ENCODE data around the gene LNX1. TPM values are rescaled to one million over a fixed set of nuclear protein-coding genes. Genes with fewer than 3 reads are reported as not detected.

LNX1 gene
- total and polyA plus RNA-seq, 9 donors: 0.35 to 4.4 (median 1.5) TPM

DNA sequence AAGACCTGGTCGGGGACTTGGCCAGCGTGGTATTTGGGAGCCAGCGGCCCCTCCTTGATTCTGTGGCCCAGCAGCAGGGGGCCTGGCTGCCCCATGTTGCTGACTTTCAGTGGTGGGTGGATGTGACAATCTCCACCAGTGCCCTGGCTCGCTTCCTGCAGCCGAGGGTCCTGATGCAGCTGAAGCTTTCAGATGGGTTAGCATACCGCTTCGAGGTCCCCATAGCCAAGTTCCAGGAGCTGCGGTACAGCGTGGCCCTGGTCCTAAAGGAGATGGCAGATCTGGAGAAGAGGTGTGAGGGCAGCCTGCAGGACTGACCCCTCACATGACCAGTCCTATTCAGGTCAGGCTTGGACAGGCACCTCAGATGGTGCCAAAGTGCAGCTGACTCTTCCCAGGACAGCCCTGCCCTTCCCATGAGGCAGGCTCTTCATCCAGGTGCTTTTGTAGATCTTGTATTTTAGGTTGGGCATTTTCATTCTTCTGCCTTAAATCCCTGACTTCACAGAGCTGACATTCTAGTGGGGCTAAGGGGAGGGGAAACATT is 15.1 kb downstream of the LNX1 start:
- Histone ChIP-seq H3K4me1 (ENCODE audit: insufficient read depth) (peaks cover 6% of the 10 kb centered on the region), H3K27ac (no peak overlapping the region), H3K9me3 (no peaks in the 10 kb centered on the region), H3K27me3 (no peaks in the 10 kb centered on the region), H3K36me3 (no peaks in the 10 kb centered on the region), H3K4me3 (no peak overlapping the region)
- intact Hi-C loops (cut with DNase I): no loop called here
- TF ChIP-seq EP300 (IDR thresholded peaks at IDR 0.05): no peak
- TF ChIP-seq, protein P1, sequence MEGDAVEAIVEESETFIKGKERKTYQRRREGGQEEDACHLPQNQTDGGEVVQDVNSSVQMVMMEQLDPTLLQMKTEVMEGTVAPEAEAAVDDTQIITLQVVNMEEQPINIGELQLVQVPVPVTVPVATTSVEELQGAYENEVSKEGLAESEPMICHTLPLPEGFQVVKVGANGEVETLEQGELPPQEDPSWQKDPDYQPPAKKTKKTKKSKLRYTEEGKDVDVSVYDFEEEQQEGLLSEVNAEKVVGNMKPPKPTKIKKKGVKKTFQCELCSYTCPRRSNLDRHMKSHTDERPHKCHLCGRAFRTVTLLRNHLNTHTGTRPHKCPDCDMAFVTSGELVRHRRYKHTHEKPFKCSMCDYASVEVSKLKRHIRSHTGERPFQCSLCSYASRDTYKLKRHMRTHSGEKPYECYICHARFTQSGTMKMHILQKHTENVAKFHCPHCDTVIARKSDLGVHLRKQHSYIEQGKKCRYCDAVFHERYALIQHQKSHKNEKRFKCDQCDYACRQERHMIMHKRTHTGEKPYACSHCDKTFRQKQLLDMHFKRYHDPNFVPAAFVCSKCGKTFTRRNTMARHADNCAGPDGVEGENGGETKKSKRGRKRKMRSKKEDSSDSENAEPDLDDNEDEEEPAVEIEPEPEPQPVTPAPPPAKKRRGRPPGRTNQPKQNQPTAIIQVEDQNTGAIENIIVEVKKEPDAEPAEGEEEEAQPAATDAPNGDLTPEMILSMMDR (IDR thresholded peaks at IDR 0.05): no peak
- no peak for TF ChIP-seq POLR2A (IDR thresholded peaks at IDR 0.05)
- DNase-seq: no peak
- WGBS, 3 donors: 74 to 94% (median 82%) methylated on average over 9 of the region's 9 CpGs

GRCh38 chr4:53575552-53575951 is 15.7 kb downstream of the LNX1 start:
- H3K27ac ChIP-seq: no peak overlapping the region
- WGBS, 3 donors: 91 to 100% (median 92%) methylated on average over 4 of the region's 4 CpGs
- no peaks in the 10 kb centered on the region for H3K27me3 ChIP-seq

DNA sequence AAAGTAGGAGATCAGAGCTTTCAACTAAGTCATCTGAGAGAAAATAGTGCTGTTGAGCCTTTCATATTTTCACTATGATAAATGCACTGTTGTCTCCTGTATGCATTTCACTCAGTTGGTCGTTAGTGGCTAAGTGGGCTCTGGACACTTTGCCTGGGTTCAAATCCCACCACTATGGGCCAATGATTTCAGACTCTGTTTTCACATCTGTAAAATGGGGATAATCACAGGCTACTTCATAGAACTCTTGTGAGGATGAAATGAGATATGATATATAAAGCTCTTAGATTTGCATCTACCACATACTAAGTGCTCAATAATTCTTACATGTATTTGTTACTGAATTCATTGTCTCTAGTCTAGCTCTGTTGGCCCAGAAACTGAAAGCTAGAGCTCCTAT is 16.8 kb downstream of the LNX1 start:
- H3K36me3 ChIP-seq: no peaks in the 10 kb centered on the region
- no peaks in the 10 kb centered on the region for H3K9me3 ChIP-seq
- TF ChIP-seq POLR2A (IDR thresholded peaks at IDR 0.05) (no peak), EP300 (IDR thresholded peaks at IDR 0.05) (no peak)
- TF ChIP-seq, protein P1 (IDR thresholded peaks at IDR 0.05): no peak
- H3K27ac ChIP-seq: no peak overlapping the region
- no peaks in the 10 kb centered on the region for H3K27me3 ChIP-seq
- no peak for DNase-seq
- intact Hi-C loops (cut with DNase I): no loop called here
- H3K4me3 ChIP-seq: no peak overlapping the region
- 94 to 100% (median 99%) methylated on average over 1 of the region's 1 CpG for WGBS, 3 donors
- H3K4me1 ChIP-seq (ENCODE audit: insufficient read depth): peaks cover 6% of the 10 kb centered on the region

More at GRCh38 chr4:53575552-53575951, 15.7 kb downstream of the LNX1 start:
- intact Hi-C loops (cut with DNase I): no loop called here
- no peak overlapping the region for H3K4me3 ChIP-seq
- DNase-seq: no peak
- H3K36me3 ChIP-seq: no peaks in the 10 kb centered on the region
- TF ChIP-seq, protein P1 (IDR thresholded peaks at IDR 0.05): no peak
- TF ChIP-seq EP300 (IDR thresholded peaks at IDR 0.05) (no peak), POLR2A (IDR thresholded peaks at IDR 0.05) (no peak)
- H3K9me3 ChIP-seq: no peaks in the 10 kb centered on the region
- peaks cover 6% of the 10 kb centered on the region for H3K4me1 ChIP-seq (ENCODE audit: insufficient read depth)

DNA sequence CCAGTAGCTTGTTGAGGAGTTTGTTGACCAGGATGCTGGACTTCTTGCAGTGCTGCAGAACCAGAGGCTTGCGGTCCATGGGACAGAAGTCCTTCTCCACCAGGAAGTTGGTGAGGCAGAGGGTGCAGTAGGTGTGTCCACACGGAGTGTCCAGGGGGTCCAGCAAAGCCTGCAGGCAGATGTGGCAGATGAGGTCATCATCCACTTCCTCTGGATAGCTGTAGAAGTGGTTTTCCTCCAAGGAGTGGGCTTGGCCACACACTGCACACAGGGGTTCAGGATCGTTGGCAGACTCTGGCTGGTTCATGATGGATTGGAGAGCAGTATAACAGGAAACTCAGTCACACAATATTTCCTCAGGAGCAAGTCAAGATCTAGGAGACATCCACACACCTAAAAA is 17.6 kb downstream of the LNX1 start:
- TF ChIP-seq POLR2A (IDR thresholded peaks at IDR 0.05): no peak
- no peak for TF ChIP-seq EP300 (IDR thresholded peaks at IDR 0.05)
- TF ChIP-seq, protein P1 (IDR thresholded peaks at IDR 0.05): no peak
- Histone ChIP-seq H3K9me3 (no peaks in the 10 kb centered on the region), H3K27me3 (no peaks in the 10 kb centered on the region), H3K4me1 (ENCODE audit: insufficient read depth) (peaks cover 6% of the 10 kb centered on the region), H3K4me3 (no peak overlapping the region), H3K27ac (no peak overlapping the region), H3K36me3 (no peaks in the 10 kb centered on the region)
- 73 to 93% (median 87%) methylated on average over 3 of the region's 3 CpGs for WGBS, 3 donors
- intact Hi-C loops (cut with DNase I): no loop called here
- no peak for DNase-seq
